HG03060 (cell line): Measurements from ENCODE around the gene SPOP.
"Not testable (repeated sequence)": the region's sequence is repeated elsewhere in the genome, so short reads cannot be mapped to it uniquely, and the experiment has no call there.

ENCODE experiments used
- ATAC-seq: cut with Tn5 transposase; IDR thresholded peaks from one replicate; pipeline ENCODE4 v1.9.1; 2021; ENCODE audit warnings: low read depth, moderate number of reproducible peaks; ENCODE audit not compliant: unreplicated experiment

SPOP gene

DNA sequence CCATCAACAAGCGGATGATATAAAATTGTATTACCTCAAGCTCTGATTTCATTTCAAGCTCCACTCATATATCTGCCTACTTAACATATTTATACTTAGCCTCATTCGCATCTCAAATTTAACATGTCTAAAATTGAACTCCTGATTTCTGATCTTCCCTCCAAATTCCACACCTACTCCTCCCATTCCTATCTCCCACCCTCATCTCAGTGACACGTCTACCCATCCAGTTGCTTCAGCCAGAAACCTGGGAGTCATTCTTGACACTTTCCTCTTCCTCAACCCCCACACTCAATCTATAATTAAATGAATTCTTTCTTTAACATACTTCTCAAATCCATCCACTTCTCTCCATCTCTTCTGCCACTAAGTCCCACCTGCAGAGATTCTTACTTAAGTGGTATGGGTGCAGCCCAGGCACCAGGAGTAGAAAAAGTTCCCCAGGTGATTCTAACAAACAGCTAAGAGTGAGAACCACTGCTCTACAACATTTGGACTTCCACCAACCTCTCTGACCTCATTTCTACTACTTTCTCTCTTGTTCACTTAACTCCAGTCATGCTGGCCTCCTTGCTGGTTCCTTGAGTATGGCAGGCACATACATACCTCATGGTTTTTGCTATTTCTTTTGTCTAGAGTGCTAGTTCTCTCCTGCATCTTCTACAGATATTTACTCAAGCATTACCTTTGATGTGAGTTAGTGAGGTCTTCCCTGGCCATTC, 18.1 kb downstream of the SPOP start:
- ATAC-seq: no peak

DNA sequence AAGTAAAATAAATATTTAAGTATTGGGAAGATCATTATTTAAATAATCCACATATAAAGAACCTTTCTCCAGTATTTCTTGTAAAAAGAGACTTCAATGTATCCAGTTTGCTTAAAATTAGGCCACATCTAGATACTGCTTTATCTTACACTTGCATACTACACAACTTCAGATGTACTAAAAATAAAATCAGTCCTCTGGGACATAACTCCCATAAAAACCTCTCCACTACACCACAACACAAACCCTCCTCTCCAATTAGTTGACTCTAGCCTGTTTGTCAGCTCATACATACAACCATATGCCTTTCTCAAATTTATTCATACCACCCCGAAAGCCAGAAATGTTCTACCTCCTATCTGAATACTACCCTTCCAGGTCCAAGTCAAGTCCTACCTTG, 21.6 kb downstream of the SPOP start:
- ATAC-seq: no peak

DNA sequence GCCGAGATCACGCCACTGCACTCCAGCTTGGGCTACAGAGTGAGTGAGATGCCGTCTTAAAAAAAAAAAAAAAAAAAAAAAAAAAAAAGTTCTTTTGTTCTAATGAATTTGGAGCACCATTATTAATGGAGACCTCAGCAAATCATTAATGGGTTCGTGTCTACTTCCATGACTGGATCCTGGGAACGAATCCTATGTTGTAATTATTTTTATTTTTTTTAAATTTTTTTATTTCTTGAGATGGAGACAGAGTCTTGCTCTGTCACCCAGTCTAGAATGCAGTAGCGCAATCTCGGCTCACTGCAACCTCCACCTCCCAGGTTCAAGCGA, 30.7 kb downstream of the SPOP start:
- ATAC-seq: no peak

DNA sequence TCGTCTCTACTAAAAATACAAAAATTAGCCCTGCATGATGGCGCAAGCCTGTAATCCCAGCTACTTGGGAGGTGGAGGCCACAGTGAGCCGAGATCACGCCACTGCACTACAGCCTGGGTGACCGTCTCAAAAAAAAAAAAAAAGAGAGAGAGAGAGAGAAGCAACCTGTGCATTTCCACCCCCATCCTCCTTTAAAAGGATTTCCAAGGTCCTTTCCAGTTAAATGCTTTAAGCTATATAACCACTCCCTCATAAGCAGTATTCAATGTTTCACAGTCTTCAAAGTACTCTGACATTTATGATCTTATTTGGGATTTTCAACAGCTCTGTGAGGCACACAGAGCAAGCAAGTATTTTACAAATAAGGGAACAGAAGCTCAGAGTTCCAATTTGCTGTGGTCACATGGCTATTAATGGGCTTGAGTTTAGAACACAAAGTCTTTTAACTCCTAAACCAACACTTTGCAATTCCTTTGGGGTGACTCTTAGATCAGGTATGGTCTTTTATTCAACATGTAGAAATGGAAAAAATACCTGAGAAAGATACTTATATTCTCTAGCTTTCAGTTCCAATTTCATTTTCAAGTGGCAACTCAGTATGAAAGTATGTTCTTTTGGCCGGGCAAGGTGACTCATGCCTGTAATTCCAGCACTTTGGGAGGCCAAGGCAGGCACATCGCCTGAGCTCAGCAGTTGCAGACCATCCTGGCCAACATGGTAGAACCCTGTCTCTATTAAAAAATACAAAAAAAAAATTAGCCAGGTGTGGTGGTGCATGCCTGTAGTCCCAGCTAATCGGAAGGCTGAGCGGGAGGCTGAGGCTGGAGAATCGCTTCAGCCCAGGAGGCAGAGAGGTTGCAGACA, 31.3 kb downstream of the SPOP start:
- no peak for ATAC-seq

DNA sequence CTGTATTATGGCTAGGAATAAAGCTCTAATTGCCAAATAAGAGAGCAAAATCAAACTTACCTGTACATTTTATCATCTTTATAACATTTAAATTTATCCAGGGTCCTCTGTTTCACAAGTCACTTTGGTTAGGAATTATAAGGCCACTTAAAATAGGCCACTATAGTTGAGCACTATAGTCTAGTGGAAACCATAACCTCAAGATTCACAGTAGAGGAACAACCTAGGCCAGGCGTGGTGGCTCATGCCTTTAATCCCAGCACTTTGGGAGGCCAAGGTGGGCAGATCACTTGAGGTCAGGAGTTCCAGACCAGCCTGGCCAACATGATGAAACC, 31.9 kb downstream of the SPOP start:
- ATAC-seq: not testable (repeated sequence)

DNA sequence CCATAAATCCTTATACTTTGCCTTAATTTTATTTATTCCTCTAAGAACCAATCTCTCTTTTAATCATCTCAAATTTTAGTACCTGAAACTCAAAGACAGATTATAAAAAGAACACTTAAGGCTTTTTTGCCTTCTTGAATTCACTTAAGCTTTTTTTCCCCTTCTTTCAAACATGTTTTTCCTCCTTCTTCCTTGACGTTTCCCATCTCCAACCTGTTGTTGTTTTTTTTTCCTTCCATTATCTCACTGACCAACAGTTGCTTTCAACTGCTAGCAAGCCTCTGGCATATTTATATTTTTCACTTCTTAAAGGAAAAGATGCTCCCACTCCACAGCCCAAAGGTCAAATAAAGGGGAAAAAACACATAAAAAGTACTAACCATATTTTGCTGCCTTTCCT, 32.2 kb downstream of the SPOP start:
- ATAC-seq: no peak

DNA sequence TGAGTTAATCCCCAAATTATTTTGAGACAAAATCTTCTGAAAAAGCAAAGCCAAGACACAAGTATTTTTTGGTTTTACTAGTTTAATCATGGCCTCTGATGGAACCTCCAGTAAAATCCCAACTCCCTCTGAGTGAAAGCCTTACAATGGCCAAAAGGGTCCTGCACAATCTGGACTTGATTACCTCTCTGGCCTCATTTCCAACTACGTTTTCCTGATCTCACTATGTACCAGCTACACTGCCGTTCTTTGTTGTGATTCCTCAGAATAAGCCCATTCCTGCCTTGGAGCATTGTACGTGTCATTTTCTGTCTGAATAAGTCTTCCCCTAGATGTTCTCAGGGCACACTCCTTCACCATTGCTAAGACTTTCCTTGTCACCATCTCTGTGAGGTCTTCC, 37.3 kb downstream of the SPOP start:
- ATAC-seq: no peak

DNA sequence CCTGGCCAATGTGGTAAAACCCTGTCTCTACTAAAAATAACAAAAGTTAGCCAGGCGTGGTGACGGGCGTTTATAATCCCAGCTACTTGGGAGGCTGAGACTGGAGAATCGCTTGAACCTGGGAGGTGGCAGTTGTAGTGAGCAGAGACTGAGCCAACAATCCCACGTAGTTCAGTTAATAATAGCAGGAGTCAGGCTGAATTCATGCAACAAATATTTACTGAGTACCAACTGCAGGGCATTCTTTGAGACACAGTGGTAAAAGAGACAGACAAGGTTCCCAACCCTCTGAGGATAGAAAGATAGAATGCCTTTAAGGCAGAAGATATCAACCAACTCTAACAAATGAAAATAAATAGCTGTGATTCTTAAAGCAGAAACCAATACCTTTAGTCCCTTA, 39.1 kb downstream of the SPOP start:
- no peak for ATAC-seq

DNA sequence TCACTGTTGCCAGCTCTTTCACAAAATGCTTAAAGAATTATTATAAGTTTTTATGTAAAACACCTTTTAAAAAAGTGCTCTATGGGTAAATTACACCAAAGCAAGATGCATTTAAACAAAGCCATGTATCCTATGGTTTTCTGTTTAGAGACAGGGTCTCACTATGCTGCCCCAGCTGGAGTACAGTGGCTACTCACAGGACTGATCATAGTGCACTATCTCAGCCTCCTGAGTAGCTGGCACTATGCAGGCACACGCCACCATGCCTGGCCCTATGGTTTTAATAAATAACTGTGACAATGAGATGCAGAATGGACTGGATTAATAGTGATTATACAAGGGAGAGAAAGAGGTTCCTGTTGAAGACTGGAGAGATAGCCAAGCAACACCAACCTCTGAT, 40.2 kb downstream of the SPOP start:
- ATAC-seq: no peak

DNA sequence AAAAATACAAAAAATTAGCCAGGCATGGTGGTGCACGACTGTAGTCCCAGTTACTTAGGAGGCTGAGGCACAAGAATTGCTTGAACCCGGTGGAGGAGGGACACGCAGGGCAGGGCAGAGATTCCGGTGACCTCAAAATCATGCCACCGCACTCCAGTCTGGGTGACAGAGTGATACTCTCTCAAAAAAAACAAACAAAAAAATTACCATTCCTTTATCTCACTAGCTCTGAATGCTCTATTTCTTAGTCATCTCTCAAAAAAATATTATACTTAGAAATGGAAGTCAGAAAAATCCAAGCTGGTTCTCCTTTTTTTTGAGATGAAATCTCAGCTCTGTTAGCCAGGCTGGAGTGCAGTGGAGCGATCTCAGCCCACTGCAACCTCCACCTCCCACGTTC, 40.8 kb downstream of the SPOP start:
- ATAC-seq: no peak

DNA sequence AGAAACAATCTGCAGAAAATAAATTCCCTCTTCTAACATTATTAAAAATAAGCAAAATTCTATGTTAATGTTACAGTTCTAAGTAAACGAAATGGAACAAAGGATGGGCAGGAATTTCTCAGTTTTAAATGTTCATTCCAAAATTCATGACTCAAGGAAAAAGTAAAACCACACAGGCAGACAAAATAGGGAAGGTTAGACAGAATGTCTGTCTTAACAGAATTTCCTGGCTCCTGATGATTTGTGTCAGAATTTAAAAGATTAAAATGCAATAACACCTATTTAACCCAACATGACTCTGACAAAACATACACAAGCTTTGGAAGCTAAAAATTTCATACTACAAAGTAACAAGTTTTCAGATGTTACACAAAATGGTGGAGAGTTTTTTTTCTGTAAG, 42.8 kb downstream of the SPOP start:
- no peak for ATAC-seq

DNA sequence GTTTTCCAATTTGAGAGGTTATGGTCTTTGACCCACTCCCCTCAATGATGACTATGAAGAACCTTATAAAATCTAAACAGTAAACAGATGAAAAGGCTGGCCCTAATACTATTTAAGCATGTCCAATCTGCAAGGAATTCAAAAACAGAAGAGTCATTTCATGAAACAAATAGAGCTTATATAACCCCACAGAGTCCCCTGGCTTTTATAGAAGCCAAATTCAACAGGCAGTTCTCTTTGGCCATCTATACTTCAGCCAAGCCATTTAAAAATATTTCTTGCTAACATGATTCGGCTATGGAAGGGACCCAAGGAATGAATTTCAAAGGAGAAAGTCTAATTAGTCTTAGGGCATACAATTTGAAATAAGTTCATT, 43.4 kb downstream of the SPOP start:
- no peak for ATAC-seq

DNA sequence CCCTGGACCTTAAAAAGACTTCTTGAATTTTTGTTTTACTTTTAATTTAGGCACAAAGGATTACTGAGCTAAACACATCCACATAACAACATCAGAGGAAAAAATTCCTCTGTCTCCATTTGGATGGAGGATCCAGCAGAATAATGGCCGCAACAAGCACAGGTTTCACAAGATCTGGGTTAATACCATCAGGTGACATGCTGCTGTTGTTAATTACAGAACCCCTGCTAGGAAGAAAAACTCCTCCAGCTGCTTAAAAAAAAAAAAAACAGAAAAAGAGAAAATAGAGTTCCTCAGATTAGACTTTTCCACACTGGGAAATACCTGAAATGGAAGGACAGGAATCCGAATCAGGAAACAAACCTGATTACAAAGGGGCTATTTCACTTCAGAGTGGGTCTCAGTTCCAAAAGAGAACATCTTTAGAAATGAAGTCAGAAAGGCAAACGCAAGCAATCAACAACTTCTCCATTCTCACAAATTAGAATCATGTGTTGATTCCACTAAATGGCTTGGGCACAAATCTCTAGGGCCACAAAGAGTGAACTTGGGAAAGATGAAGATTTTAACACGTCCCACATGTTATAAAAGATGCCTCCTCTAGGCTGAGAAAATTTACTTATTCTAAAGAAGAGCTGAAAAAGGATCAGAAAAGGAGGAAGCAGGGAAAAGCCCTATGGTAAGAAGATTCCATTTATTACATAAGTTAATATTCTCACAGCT, 44.0 kb downstream of the SPOP start:
- ATAC-seq: no peak

DNA sequence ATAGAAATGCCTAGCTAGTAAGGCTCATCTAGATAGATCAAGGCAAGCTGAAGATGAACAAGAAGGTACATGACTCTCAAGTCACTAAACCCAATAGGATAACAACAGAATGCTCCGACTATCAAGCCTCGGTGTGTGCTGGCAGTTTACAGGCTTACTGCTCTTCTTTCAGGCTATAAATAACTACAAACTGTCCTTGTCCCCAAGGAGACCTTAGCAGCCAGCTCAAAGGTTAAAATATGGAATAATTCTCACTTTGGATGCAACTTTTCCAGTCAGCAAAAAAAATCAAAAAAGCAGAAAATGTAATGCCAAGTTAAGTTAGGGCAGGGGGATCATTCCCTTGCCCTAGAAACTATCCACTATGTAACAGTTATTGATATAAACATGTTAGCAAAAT, 44.6 kb downstream of the SPOP start:
- no peak for ATAC-seq

DNA sequence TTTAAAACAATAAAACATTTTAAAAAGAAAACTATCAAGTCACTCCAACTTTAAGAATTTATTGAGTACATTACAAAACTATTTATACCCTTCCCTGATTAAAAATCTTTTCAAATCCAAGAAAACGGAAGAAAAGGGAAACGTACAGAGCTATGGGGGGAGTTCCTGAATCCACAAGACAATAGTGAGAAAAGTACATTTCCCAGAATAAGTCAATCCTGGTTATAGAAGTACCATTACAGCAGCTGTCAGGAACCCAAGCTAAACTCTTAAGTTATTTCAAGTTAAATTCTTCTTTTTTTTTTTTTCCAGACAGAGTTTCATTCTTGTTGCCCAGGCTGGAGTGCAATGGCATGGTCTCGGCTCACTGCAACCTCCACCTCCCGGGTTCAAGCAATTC, 45.7 kb downstream of the SPOP start:
- no peak for ATAC-seq

DNA sequence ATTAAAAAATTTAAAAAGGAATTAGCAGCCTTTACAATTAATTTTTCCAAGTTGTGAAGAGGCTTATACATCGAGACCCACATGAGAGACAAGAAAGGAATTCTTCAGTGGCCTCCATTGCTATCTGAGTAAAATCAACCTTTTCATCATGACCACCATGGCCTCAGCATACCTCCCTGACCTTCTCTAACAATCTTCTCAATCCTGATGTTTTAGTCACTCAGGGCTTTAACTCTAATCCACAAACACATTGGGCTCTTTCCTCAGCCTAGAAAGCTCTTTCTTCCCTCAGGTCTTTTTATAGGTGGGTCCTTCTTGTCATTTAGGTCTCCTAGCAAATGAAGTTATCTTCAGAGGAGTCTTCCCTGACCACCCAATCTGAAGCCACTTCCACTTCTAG, 46.4 kb downstream of the SPOP start:
- no peak for ATAC-seq

DNA sequence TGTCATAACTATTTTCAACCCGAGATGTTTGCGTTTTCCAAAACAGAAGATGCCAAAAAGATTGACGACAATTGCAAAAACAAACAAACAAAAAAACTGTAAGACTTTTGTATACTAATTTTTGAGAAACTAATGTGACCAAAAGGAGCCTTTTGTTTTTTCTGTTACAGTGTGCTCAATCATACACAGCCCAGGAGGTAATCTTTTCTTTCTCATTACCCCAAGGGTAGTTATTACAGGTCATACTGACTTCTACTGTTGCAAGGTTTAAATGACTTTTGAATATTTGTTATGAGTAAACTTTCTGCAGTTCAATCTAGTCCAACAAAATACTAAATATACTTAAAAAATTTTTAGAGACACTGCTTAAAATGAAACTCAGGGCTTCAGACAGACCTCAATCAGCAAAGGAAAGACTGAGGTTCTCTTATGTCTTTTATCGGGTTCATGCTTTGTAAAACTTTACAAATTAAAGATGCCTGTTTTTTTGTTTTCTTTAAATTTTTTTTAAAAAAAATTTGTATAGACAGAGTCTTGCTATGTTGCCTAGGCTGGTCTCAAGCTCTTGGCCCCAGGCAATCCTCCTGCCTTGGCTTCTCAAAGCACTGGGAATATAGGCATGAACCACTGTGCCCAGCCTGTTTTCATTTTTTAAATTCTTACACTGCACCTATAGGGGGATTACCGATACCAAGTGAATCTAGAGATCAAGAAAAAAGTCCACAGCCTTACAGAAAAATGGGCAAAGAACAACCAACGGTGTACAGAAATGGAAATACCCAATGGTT, 47.6 kb downstream of the SPOP start:
- no peak for ATAC-seq

DNA sequence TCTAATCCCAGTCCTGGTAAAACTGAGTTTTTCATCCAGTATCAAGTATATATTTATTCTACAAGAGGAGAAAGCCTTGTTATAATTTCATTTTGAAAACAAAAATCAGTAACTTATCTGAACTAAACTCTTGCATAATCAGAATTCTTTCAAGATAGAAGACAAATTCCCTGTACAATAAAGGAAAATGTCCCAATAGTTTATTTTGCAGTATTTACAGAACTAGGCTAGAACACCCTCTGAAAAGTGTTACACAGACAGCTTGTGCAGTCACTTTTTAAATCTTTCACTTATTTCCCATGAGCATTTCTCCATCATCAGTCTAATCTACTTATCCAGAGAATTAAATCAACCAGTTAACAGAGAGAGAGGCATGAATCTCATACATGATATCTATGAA, 48.5 kb downstream of the SPOP start:
- no peak for ATAC-seq

DNA sequence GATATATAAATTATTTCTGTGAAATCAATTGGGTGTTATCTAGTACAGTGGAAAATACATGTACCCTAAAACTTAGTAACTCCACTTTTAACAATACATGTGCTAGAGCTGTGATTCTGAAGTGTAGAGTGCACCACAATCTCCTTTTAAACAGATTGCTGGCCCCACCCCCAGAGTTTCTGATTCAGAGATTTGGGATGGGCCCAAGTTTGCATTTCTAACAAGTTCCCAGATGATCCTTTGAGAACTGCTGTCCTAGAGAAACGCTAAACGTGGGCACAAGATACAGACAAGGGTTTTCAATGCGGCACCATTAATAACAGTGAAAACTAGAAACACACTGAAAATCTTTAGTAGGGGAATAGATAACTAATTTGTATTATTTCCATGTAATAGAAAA, 53.0 kb downstream of the SPOP start:
- ATAC-seq: no peak

DNA sequence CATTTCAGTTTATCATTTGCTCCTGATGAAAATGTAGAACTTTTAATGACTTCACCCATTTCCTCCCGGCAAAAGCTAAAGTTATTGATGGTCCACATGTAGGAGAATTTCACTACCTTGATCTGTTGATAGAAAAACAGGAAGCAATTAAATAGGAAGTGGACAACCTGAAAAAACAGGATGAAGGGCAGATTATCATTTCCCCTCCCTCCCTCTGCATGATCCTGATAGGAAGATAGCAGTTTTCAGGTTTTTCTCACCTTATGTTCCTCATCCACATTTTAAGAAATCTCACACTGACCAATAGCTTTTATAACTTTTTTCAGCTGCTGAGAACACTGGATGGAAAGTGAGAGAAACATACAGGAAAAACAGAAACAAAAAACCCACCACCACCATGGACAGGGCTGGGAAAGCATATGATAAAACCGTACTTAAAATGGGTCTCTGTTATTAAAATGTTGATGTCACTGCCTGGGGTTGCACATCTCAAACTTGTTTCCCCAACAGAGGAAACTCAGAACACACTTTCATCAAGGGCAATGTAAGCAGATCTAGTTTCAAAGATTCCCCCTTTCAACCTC, 55.9 kb downstream of the SPOP start:
- ATAC-seq: no peak

DNA sequence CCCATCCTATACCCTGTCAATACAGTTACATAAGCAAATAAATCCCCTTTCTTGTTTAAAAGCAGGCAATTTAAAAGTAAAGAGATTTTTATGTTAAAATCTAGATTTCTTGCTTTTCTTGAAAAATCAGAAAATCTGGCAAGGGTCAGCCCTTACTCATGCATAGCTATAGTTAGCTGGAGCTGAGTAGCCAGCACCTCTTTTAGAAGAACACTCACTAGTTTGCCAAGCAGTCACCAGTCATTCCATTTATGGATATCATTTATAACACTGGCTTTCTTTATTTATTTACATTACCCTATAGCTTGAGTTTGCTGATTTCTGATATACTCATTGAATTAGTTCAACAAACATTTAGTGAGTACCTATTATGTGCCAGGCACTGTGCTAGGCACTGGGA, 56.5 kb downstream of the SPOP start:
- ATAC-seq: no peak
